Nucleus accumbens (tissue), 56 donors: Measurements from ENCODE around the gene ADISSP.
"Not testable (repeated sequence)": the region's sequence is repeated elsewhere in the genome, so short reads cannot be mapped to it uniquely, and the experiment has no call there.

Experiments used
- DNase-seq, 56 donors: peaks; one replicate each; lab custom pipeline; 2025; lab: John Stamatoyannopoulos, UW

ADISSP gene

DNA sequence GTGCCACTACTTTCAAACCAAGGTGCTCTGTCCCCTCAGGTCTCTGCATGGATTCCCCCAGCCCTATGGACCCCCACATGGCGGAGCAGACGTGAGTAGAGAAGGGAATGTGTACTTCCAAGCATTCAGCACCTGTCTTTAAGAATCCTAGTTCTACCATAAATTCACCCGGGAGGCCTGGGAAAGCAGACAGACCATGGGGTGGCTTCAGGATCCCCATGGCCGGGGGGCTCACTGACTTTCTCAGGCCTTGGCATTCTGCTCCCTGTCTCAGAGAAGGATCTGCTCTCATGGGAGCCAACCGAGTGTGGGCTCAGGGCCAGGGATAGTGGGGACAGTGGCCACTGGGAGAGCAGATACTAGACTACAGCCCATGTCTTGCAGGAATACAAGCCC lies 30.8 kb upstream of the ADISSP start:
- peak in 18 of 56 donors; percentile 5 to 64 (median 22) for DNase-seq

DNA sequence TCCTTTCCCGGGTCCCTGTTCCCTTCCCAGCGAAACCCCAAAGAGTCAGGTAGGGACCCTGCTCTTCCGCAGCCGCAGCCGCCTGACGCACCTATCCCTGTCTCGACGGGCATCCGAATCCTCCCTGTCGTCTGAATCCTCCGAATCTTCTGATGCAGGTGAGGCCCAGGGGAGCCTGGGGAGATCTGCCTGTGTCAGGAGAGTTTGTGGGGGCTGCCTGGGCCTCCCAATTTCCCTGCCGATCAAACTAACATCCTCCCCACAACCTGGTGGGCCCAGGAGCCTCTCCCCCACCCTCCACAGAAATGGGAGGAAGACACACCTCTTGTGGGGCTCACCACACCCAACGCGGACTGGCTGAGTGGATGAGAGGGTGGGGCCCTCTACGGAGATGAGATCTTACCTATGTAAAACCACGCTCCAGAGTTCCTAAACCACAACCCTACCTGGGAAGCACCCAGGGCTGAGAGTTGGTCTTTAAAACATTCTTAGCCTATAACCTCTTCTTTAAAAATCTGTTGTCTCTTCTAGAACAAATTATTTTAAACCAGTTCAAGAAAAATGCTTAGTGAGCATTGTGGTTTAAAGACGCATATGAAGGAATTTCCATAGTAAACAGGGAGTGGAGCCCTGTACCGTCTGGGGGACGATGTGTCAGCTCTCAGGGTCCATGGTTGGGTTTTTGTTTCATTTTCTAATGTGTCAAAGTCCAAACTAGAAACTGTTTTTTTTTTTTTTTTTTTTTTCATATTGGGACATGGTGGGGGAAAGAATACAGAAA lies 30.2 kb upstream of the ADISSP start:
- no peak for DNase-seq

DNA sequence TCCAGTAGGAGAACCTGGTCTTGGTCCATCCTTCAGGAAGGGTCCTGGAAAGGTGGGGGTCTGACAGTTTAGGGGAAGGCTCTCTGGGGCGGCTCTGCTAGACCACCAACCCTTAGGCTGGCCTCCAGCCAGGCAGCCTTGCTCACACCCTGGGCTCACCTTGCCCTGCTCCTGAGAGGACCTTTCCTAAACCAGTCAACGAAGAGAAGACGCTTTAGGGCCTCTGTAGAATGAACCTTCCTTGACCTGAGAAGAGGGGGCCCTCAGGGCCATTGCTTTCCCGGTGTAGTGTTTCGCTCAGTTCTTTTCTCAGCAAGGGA lies 29.6 kb upstream of the ADISSP start:
- no peak for DNase-seq

DNA sequence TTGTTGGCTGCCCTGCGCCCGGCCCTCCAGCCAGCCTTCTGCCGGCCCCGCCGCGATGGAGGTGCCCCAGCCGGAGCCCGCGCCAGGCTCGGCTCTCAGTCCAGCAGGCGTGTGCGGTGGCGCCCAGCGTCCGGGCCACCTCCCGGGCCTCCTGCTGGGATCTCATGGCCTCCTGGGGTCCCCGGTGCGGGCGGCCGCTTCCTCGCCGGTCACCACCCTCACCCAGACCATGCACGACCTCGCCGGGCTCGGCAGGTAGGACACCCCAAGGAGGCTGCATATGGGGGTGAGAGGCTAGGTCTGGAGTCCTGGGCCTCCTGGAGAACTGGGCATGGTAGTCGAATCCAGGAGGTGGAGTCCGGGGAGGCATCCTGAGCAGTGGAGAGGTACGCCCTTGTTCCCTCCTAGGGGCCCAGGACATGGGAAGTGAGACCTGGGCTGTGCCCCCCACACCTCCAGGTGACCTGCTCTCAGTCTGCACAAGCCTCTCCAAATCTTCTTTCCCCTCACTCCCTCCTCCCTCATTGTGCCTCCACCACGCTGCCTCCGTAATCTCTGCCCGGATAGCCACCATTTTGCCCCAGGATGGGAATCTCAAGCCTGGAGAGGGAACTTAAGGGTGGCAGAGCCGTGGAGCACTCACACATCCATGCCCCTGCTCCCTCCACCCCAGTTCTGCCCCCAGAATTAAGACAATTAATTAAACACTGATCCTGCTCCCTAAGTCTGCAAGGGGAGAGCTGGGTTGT lies 29.1 kb upstream of the ADISSP start:
- peak in 3 of 56 donors; percentile 53 to 60 (median 55) for DNase-seq

DNA sequence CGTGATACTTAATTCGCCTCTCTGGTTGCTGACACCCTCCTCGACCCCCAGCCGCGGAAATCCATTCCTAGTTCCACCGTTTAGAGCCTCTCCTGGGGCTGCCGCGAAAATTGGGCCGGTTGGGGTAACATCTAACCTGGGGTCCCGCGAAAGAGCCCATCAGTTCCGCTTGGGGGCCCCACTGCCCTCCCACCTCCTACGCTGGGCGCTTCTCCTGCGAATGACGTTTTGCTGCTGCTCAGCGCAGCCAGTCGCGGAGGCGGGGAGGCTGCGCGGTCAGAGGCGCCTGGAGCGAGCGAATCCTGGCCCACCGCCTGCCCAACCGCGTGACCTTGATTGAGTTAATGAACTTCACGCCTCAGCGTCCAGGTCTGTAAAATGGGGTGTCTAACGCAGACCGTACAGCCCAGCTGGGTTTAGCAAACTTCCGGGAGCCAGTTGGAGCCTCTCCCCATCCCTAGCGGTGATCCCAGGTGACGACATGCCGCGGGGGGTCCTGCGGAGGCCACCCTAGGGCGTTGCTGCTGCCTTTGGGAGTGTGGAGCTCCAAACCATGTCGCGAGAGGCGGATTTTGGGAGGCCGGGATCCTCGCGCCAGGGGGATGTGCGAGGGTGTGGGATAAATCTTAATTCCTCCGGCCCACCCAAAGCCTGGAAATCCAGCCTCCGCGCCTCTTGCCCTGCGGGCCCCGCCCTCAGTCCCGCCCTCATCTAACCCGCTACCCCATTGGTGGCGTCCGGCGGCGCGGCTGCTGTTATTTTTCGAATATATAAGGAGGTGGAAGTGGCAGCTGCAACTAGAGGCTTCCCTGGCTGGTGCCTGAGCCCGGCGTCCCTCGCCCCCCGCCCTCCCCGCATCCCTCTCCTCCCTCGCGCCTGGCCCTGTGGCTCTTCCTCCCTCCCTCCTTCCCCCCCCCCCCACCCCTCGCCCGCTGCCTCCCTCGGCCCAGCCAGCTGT lies 28.2 kb upstream of the ADISSP start, which contains the start of gene CDC25B:
Gene CDC25B (plus strand): TSS at position 800 of the 958 bp plus-strand sequence. CDS start 222 bp downstream, outside the sequence.
- DNase-seq, result peak; percentile 61 to 97 (median 92)

DNA sequence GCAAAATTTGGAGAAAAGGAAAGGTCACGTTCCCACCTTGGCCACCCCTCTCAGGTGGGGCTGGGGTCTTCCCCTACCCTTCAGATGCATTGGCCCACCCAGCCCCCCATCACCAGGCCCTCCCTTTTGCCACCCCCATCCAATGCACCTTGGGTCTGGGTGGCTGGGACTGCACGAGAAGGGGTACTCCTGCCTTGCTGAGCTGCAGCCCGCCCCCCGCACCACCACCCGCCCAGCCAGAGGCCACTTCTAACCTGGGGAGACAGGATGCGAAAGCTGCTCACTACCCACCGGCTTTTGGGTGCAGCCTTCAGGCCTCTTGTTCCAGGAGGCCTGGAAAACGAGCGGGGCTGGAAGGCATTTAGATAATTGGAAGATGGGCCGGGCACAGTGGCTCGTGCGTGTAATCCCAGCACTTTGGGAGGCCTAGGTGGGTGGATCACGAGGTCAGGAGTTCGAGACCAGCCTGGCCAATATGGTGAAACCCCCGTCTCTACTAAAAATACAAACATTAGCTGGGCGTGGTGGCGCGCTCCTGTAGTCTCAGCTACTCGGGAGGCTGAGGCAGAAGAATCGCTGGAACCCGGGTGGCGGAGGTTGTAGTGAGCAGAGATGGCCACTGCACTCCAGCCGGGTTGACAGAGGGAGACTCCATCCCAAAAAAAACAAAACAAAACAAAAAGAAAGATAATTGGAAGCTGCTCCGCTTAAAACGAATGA lies 27.3 kb upstream of the ADISSP start:
- DNase-seq, result no peak

DNA sequence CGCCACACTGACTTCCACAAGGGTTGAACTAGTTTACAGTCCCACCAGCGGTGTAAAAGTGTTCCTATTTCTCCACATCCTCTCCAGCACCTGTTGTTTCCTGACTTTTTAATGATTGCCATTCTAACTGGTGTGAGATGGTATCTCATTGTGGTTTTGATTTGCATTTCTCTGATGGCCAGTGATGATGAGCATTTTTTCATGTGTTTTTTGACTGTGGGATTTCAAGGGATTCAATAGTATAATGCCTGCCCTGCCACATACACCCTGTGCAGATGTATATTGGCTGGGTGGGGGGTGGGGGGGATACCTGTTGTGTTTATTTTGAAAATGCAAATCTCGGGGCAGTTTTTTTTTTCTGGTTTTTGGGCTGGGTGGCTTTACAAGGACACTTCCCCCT lies 26.6 kb upstream of the ADISSP start:
- not testable (repeated sequence) for DNase-seq

DNA sequence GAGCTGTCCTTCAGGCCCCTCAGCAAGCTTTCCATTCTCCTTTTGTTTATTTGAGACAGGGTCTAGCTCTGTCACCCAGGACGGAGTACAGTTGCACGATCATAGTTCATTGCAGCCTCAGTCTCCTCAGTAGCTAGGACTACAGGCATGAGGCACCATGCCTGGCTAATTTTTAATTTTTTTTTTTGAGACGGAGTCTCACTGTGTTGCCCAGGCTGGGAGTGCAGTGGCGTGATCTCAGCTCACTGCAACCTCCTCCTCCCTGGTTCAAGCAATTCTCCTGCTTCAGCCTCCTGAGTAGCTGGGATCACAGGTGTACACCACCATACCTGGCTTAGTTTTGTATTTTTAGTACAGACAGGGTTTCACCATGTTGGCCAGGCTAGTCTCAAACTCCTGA lies 21.6 kb upstream of the ADISSP start:
- not testable (repeated sequence) for DNase-seq

DNA sequence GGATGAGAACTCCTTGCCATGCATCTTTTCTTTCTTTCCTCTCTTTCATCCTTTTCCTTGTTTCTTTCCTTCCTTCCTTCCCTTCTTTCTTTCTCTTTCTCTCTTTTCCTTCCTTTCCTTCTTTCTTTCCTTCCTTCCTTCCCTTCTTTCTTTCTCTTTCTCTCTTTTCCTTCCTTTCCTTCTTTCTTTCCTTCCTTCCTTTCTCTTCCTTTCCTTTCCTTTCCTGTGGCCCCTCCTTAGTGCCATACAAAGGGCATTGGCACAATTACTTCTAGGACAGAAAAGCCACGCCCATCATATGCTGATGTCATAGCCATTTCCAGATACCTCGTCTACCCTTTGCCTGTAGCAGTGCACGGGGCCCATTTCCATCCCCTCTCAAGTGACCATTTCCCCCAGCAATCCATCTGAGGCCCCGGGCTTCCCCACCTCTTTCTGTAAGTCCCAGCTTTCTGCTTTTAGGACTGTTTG lies 21.2 kb upstream of the ADISSP start:
- DNase-seq, result no peak

DNA sequence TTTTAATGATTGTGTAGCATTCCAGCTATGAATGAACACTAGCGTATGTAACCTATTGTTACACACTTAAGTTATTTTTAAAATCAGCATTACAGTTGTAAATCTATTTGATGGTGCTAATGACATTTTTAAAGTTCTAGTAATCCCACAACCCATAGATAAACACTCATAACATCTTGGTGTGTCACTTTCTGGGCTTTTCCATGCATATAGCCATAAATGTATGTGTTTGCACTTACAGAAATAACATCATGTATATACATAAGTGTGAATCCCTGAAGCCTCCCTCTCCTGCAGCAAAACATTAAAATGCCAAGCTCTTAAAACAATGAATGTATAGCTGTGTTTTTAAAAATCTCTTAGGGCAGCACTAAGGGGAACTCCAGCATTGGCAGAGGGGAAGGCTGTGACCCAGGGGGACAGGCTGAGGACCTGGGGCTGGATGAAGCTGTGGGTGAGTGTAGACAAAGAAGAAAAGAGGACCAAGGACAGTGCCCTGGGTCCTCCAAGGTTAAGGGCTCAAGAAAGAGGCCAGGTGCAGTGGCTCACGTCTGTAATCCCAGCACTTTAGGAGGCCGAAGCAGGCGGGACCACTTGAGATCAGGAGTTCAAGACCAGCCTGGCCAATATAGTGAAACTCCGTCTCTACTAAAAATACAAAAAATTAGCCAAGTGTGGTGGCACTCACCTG lies 19.9 kb upstream of the ADISSP start:
- DNase-seq, result no peak

DNA sequence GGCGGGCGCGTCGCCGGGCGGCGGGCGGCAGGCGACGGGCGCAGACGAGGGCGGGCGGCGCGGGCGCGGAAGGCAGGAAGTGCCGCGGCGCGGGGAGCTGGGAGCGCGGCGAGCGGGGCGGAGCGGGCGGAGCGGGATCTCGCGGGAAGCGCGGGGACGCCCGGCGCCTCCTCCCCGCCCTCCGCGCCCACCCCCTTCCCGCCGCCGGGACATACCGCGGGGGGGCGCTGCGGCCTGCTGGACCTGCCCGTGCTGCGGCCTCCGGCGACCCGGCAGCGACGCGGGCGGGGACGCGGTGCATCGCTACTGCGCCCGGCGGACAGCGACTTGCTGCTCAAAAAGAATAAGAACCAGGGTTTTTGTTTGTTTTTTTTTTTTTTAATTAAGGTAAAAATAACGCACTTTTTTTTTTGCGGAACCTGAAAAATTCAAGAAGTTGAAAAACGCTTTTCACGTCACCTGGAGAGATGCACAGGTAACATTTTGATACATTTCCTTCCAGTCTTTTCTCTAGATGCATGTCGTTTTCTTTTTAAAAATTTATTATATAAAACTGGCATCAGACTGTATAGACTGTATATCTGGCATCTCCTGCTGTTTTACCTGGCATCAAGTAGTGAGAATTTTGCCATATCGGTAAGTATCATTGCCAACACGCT lies 19.2 kb upstream of the ADISSP start, which contains the start of gene CENPB:
Gene CENPB (minus strand): TSS at position 76 of the 659 bp plus-strand sequence. CDS start 257 bp downstream, outside the sequence.
- DNase-seq, result peak in 54 of 56 donors; percentile 26 to 94 (median 76)

DNA sequence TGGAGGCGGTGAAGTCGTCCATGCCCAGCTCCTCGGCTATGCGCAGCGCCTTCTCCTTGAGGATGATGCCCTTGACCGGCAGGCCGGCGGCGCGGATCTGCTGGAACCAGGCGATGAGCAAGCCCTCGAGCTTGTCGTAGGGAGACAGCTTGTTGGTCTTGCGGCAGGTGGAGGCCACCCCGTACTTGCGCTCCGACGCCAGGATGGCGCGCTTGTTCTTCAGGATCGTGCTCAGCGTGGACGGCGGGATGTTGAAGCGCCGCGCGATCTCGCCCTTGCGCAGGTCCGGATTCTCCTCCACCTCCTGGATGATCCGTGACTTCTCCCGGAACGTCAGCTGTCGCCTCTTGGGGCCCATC lies 18.6 kb upstream of the ADISSP start:
- peak in 21 of 56 donors; percentile 19 to 59 (median 33) for DNase-seq

DNA sequence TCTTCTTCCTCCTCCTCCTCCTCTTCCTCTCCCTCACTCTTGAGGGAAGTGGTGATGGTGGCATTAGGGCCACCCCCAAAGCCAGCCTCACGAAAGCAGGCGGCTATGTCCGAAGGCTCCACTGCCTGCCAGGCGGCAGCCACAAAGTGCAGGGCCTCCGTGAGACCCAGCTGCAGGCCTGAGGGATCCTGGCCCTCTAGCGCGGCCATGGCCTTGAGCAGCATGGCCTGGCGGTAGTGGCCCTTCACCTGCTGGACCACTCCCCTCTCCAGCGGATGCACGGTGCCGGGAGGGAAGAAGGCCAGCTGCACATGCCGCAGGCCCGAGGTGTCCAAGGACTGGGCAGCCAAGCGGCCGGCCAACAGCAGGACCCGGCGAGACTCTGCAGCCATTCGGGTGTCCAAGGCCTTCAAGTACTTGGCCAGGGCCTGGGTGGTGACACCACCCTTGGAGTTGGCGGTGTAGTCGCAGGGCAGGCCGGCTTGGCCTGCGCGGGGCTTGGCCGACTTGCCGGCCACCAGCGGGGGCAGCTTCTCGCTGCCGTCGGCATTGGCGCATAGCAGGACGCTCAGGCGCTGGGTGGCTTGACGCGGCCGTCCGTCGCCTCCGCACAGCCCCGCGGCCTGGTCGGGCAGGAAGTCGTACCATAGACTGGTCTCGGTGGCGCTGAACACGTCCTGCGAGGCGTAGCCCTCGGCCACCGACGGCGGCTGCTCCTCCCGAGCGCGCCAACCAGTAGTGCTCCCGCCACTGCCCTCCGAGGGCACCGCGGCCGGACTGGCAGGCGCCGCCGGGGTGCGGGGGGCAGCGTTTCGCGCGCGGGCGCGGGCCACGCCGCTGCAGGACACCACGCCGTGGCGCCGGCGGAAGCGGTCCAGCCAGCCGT lies 17.9 kb upstream of the ADISSP start:
- DNase-seq, result peak in 1 of 56 donors; percentile 20

DNA sequence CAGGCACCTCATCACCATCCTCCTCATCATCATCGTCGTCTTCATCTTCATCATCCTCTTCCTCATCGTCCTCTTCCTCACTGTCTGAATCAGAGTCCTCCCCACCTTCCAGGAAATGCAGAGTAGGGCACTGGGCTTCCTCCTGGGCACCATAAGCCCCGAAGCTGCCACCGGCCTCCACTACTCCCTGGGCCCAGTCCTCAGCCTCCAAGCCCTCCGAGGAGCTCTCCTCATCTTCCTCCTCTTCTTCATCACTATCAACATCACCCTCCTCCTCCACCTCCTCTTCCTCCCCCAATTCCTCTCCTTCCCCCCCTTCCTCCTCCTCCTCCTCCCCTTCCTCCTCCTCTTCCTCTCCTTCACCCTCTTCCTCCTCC lies 17.3 kb upstream of the ADISSP start:
- no peak for DNase-seq

DNA sequence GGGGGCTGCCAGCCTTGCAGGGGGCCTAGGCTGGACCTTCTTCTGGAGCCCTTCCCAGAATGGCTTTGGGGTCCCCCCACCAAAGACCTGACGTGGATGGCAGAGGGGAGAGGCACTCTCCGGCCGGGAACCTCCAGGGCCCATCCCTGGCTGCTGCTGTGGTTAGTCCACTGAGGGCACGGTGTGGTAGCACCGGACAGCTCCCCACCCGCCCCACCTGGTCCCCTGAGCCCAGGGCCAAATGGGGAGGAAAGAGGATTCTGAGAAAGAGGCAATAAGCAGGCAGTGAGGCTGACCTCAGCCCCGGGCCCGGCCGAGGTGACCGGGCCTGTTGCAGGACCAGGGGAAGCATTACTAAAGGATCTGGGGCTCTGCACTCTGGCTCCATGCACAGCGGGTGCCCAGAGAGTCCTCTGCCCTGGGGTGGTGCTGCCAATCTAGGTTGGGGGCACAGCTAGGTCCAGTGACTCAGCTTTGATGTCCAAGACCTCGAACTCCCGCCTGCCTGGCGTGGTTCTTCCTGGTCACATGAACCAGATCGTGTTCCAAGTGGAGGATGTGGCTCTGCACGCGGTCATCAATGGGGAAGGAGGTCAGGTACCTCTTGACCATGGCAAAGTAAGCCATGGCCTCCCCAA lies 16.8 kb upstream of the ADISSP start:
- DNase-seq, result no peak

DNA sequence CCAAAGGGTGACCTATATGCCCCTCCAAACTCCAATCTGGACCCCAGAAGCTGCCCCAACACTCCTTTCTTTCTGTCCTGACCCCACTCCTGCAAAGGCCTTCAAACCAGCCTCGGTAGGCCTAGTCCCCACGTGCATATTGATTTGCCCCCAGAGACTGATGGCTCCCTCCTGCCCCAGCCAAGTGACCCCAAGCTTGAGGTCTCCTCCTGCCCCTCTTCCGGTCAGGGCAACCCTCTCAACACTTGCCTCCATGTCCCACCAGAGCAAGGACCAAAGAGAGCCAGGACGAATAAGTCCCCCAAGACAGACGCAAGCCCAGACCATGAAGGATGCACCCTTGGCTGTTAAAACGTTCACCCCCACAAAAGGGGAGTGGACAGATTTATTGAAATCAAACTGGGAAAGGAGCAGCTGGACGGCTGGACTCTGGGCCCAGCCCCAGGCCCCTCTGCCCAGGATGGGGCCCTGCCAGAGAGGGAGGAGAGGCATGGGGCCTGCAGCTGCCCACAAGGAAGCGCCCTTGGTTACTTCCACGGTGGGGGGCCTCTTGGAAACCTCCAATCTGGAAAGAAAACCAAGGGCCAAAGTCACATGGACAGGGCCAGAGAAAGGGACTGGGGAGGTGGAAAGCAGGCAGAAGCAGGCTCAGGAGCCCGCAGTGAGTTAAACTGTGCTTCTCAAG lies 16.1 kb upstream of the ADISSP start:
- DNase-seq, result peak in 4 of 56 donors; percentile 14 to 42 (median 25)

DNA sequence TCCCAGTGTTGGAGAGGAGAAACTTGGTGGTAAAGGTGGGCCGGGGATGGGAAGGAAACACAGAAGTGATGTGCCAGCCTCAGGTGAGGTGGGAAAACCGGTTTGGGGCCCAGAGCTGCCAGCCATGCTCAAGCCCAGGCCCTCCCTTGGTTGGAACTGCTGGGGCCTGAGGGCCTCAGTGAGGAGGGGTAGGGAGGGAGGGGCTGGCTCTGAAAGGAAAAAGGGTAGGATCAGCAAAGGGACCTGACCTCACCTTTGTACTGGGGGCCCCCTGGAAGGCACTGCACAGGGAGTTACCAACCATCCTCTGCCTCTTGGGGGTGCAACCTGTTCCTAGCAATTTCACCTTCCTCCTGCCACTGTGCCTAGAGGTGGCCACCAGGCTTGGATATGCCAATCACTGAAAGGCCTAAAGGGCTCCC lies 15.5 kb upstream of the ADISSP start:
- DNase-seq, result no peak
